ENCODE measurements around the gene NRXN2.

NRXN2 gene

GRCh38 chr11:64583296-64584262 lies 139.4 kb downstream of the NRXN2 start:
- no peak for DNase-seq

GRCh38 chr11:64582885-64583284 lies 140.1 kb downstream of the NRXN2 start:
- DNase-seq = no peak

GRCh38 chr11:64581057-64581523 lies 141.9 kb downstream of the NRXN2 start:
- DNase-seq = no peak

- no peak for DNase-seq
These were observed 142.6 kb downstream of the NRXN2 start for GRCh38 chr11:64580412-64580811.

- DNase-seq = no peak
These were observed 145.8 kb downstream of the NRXN2 start for GRCh38 chr11:64577202-64577601.

- DNase-seq = no peak
These were observed 150.9 kb downstream of the NRXN2 start for GRCh38 chr11:64572143-64572542.

GRCh38 chr11:64571410-64572091 lies 151.4 kb downstream of the NRXN2 start:
- no peak for DNase-seq

GRCh38 chr11:64571050-64571409 lies 152.0 kb downstream of the NRXN2 start:
- DNase-seq = no peak

GRCh38 chr11:64570341-64570740 lies 152.7 kb downstream of the NRXN2 start:
- DNase-seq = no peak

- DNase-seq = no peak
These were observed 153.6 kb downstream of the NRXN2 start for GRCh38 chr11:64569300-64569970.

- no peak for DNase-seq
These were observed 154.3 kb downstream of the NRXN2 start for GRCh38 chr11:64568584-64569140.

GRCh38 chr11:64568041-64568571 lies 154.9 kb downstream of the NRXN2 start:
- DNase-seq = no peak

- DNase-seq = no peak
These were observed 155.8 kb downstream of the NRXN2 start for GRCh38 chr11:64566915-64567891.

- DNase-seq = peak; percentile 6
These were observed 156.7 kb downstream of the NRXN2 start for GRCh38 chr11:64566042-64566914.

GRCh38 chr11:64564947-64565889 lies 157.8 kb downstream of the NRXN2 start:
- DNase-seq = no peak

- no peak for DNase-seq
These were observed 158.6 kb downstream of the NRXN2 start for GRCh38 chr11:64564419-64564818.

GRCh38 chr11:64563966-64564365 lies 159.0 kb downstream of the NRXN2 start:
- no peak for DNase-seq

- no peak for DNase-seq
These were observed 160.2 kb downstream of the NRXN2 start for GRCh38 chr11:64562723-64563351.

All from CD4-positive, alpha-beta T cell treated with Interleukin-6 for 4 hours (primary cell).